ENCODE results near the gene GCSH.

GCSH gene

DNA sequence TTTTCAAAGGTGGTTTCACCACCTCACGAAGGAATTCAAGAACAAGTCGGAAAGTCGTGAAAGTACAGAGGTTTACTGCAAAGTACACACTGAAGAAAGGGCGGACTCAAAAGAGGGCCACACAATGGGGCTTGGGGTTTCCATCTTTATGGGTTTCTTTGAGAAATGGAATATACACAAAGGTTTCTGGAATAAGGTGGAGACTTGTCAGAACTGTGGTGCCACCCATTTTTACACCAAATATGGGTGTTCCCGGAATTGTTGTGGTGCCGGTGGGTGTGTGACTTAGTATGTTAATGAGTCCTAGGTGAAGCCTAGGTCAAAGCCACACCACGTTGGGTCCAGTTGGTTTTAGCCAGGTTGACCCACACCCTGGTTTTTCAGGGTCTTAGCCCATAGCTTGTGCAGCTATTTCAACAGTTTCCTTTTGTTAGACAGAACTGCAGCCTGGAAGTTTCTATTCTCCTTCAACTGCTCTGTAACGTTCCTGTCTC lies 567 bp upstream of the GCSH start:
- Histone ChIP-seq H3K36me3 (replicated peaks) (no peaks in the 10 kb centered on the region), H3K4me3 (ENCODE audit: low read depth, low read length) (no peak overlapping the region), H3K27me3 (replicated peaks) (no peaks in the 10 kb centered on the region), H3K27ac (no peak overlapping the region)
- TF ChIP-seq, protein P1, sequence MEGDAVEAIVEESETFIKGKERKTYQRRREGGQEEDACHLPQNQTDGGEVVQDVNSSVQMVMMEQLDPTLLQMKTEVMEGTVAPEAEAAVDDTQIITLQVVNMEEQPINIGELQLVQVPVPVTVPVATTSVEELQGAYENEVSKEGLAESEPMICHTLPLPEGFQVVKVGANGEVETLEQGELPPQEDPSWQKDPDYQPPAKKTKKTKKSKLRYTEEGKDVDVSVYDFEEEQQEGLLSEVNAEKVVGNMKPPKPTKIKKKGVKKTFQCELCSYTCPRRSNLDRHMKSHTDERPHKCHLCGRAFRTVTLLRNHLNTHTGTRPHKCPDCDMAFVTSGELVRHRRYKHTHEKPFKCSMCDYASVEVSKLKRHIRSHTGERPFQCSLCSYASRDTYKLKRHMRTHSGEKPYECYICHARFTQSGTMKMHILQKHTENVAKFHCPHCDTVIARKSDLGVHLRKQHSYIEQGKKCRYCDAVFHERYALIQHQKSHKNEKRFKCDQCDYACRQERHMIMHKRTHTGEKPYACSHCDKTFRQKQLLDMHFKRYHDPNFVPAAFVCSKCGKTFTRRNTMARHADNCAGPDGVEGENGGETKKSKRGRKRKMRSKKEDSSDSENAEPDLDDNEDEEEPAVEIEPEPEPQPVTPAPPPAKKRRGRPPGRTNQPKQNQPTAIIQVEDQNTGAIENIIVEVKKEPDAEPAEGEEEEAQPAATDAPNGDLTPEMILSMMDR (IDR thresholded peaks at IDR 0.05; ENCODE audit: low read depth, low read length, missing control alignments) = no peak
- no peak for DNase-seq
- in situ Hi-C loops (cut with HindIII; ENCODE audit: low pct_ligation_motif_present, low sequenced_read_pairs) = no loop called here

DNA sequence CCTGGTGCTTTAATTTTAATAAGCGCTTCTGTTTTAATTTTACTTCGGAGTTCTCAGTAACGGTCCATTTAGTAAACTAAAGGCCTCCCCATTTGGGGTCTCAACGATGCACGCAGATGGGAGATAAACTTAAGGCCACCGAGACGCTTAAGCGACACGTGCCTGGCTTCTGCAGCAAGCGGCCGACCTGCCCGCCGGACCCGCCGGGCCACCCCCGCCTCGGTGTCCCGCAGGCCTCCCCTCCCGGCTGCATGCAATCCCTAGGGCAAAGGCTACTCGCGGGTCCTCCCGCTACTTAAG lies 592 bp downstream of the GCSH start:
- no peaks in the 10 kb centered on the region for H3K36me3 ChIP-seq (replicated peaks)
- H3K27ac ChIP-seq = peak overlapping the region; percentile 57
- in situ Hi-C loops (cut with HindIII; ENCODE audit: low pct_ligation_motif_present, low sequenced_read_pairs) = no loop called here
- TF ChIP-seq, protein P1 (IDR thresholded peaks at IDR 0.05; ENCODE audit: low read depth, low read length, missing control alignments) = no peak
- DNase-seq = no peak
- H3K27me3 ChIP-seq (replicated peaks) = no peaks in the 10 kb centered on the region
- peak overlapping the region; percentile 75 for H3K4me3 ChIP-seq (ENCODE audit: low read depth, low read length)

DNA sequence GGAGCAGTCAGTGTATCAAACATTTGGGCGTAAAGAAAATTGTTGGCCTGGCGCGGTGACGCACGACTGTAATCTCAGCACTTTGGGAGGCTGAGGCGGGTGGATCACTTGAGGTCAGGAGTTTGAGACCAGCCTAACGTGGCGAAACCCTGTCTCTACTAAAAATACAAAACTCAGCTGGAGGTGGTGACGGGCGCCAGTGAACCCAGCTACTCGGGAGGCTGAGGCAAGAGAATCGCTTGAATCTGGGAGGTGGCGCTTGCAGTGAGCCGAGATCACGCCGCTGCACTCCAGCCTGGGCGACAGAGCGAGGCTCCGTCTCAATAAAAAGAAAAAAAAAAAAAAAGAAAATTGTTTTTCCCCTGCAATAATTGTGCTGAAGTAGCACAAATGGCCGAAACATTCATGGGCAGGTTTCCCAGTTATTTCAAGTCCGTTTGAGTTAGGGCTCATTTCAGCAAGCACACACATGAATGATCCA lies 1.4 kb downstream of the GCSH start:
- TF ChIP-seq, protein P1 (IDR thresholded peaks at IDR 0.05; ENCODE audit: low read depth, low read length, missing control alignments) = no peak
- Histone ChIP-seq H3K36me3 (replicated peaks) (no peaks in the 10 kb centered on the region), H3K27ac (no peak overlapping the region), H3K4me3 (ENCODE audit: low read depth, low read length) (peak overlapping the region; percentile 75), H3K27me3 (replicated peaks) (no peaks in the 10 kb centered on the region)
- in situ Hi-C loops (cut with HindIII; ENCODE audit: low pct_ligation_motif_present, low sequenced_read_pairs) = no loop called here
- no peak for DNase-seq

DNA sequence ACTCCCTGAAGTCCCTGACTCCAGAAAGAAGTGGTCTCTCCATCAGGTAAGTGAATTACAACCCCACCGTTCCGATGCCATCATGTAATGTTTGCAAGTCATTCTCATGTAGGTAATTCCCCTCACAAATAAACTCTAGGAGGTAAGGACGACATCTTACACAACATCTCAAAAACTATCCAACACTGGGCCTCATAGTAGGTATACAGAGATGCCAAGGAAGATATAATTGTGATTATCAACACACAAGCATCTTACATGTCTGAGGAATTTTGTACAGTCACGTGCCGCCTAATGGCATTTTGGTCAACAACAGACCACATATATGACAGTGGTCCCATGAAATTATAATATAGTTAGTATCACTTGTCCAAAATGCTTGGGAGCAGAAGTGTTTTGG lies 7.4 kb downstream of the GCSH start:
- no peaks in the 10 kb centered on the region for H3K27me3 ChIP-seq (replicated peaks)
- DNase-seq = no peak
- TF ChIP-seq, protein P1 (IDR thresholded peaks at IDR 0.05; ENCODE audit: low read depth, low read length, missing control alignments) = no peak
- in situ Hi-C loops (cut with HindIII; ENCODE audit: low pct_ligation_motif_present, low sequenced_read_pairs) = no loop called here
- H3K4me3 ChIP-seq (ENCODE audit: low read depth, low read length) = no peak overlapping the region
- peaks cover 6% of the 10 kb centered on the region for H3K36me3 ChIP-seq (replicated peaks)
- no peak overlapping the region for H3K27ac ChIP-seq

DNA sequence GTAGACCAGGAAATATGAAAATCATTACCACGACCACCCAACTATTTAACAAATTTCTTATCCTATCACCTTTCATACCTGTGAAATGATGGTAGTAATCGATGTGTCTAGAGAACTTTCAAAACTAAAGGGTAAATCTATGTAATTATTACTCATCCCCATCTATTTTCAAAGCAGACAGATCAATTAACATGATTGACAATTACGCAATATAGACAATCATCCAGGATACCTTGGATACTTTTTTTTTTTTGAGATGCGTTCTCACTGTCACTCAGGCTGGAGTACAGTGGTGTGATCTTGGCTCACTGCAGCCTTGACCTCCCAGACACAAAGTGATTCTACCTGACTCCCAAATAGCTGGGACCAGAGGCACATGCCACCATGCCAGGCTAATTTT lies 15.2 kb downstream of the GCSH start:
- Histone ChIP-seq H3K27me3 (replicated peaks) (no peaks in the 10 kb centered on the region), H3K36me3 (replicated peaks) (no peaks in the 10 kb centered on the region), H3K4me3 (ENCODE audit: low read depth, low read length) (no peak overlapping the region), H3K27ac (no peak overlapping the region)
- in situ Hi-C loops (cut with HindIII; ENCODE audit: low pct_ligation_motif_present, low sequenced_read_pairs) = no loop called here
- TF ChIP-seq, protein P1 (IDR thresholded peaks at IDR 0.05; ENCODE audit: low read depth, low read length, missing control alignments) = no peak
- DNase-seq = no peak

DNA sequence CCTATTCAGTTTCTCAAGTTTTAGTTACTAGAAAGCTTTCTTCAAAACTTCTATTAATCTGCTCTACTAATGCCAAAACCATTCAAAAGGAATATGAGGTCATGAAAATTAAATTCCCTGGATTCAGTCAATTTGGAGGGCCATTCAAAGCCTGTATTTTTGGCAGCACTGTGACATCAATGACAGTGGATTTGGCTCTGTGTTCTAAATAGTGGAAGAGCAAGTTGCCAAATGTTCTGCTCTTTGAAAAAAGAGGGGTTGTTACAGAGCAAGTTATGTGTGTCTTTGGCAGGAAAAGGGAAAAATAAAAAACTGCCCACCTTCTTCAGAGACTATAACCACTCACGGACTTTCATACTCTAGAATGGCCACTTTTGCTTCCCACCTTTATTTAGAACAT lies 16.0 kb downstream of the GCSH start:
- in situ Hi-C loops (cut with HindIII; ENCODE audit: low pct_ligation_motif_present, low sequenced_read_pairs) = no loop called here
- DNase-seq = no peak
- H3K36me3 ChIP-seq (replicated peaks) = no peaks in the 10 kb centered on the region
- no peak overlapping the region for H3K27ac ChIP-seq
- TF ChIP-seq, protein P1 (IDR thresholded peaks at IDR 0.05; ENCODE audit: low read depth, low read length, missing control alignments) = no peak
- no peaks in the 10 kb centered on the region for H3K27me3 ChIP-seq (replicated peaks)
- no peak overlapping the region for H3K4me3 ChIP-seq (ENCODE audit: low read depth, low read length)

Data from brain microvascular endothelial cell (primary cell).